ENCODE results near the gene MRPL55. TPM values are rescaled to one million over a fixed set of nuclear protein-coding genes. Genes with fewer than 3 reads are reported as not detected.

MRPL55 gene
- total RNA-seq, 1 experiment from 2014 or later, result 57.1 TPM

DNA sequence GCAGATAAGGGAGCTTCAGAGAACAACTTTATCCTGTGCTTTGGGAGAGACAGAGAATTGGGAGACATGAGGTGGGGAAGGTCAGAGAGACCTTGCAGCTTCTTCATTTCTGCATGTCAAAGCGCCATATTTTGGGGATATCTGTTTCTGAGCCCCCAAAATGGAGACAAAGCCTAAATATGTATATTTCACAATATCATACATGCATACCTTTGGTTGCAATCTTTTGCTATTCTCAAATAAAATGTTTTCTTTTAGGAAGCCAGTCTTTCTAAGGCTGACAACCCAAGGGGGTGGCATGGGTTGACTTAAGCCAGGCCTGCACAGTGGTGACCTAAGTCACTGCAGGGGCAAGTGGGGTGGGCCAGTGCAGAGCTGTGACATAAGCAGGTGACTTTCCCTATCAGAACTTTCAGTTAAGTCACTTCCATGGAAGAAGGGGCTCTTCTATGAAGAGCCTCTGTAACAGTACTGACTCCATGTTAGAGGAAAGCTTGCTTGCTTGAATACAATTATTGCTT, 13.9 kb upstream of the MRPL55 start:
- RAD21 ChIA-PET (ENCODE audit: low non-redundant PET in 1 of 2, low total read pairs in 2 of 2, uncharacterized antibody in 2 of 2, unreplicated experiment in 2 of 2), result no interaction called here
- POLR2A ChIA-PET, result no interaction called here
- CTCF ChIA-PET, result no interaction called here
- H3K4me2 ChIP-seq (ENCODE audit: low read length), result no peak overlapping the region
- no peaks in the 10 kb centered on the region for H3K79me2 ChIP-seq (ENCODE audit: insufficient read depth, low read length)
- H3K9me3 ChIP-seq (ENCODE audit: control insufficient read depth in 1 of 2, insufficient read depth in 1 of 2, low read depth in 1 of 2, low read length in 2 of 2), result no peaks in the 10 kb centered on the region; a peak in 1 of 4 replicates
- no peaks in the 10 kb centered on the region for H4K20me1 ChIP-seq (ENCODE audit: insufficient read depth)
- peak; percentile 40; the same call in 1 of the 2 replicates for ATAC-seq
- no peak overlapping the region for H3K27ac ChIP-seq (ENCODE audit: low read depth, low read length)
- no TSS peak for BruUV-seq (replicated peaks)
- H3K9me2 ChIP-seq (ENCODE audit: insufficient read depth), result no peaks in the 10 kb centered on the region
- no peaks in the 10 kb centered on the region for H3K36me3 ChIP-seq (ENCODE audit: control insufficient read depth in 1 of 2, insufficient read depth in 2 of 2, low read length in 2 of 2)
- H3K27me3 ChIP-seq (ENCODE audit: insufficient read depth, low read length), result no peaks in the 10 kb centered on the region
- DNase-seq (ENCODE audit: low read depth, low spot score), result no peak
- TF ChIP-seq EGR1 (IDR thresholded peaks at IDR 0.05; ENCODE audit: low read depth) (no peak), ZFX (IDR thresholded peaks at IDR 0.05) (no peak)
- TF ChIP-seq, protein P1, sequence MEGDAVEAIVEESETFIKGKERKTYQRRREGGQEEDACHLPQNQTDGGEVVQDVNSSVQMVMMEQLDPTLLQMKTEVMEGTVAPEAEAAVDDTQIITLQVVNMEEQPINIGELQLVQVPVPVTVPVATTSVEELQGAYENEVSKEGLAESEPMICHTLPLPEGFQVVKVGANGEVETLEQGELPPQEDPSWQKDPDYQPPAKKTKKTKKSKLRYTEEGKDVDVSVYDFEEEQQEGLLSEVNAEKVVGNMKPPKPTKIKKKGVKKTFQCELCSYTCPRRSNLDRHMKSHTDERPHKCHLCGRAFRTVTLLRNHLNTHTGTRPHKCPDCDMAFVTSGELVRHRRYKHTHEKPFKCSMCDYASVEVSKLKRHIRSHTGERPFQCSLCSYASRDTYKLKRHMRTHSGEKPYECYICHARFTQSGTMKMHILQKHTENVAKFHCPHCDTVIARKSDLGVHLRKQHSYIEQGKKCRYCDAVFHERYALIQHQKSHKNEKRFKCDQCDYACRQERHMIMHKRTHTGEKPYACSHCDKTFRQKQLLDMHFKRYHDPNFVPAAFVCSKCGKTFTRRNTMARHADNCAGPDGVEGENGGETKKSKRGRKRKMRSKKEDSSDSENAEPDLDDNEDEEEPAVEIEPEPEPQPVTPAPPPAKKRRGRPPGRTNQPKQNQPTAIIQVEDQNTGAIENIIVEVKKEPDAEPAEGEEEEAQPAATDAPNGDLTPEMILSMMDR (IDR thresholded peaks at IDR 0.05 in 2 of 3, conservative IDR thresholded peaks at IDR 0.05 in 1 of 3; ENCODE audit: borderline replicate concordance in 1 of 3, insufficient read depth in 1 of 3, low read depth in 2 of 3, low read length in 2 of 3), result 0 out of 6 replicates have a peak, but pooled peaks of 1 of the 3 experiments have one; percentile 18
- intact Hi-C loops (cut with micrococcal nuclease), result no loop called here
- H3K4me1 ChIP-seq (ENCODE audit: control insufficient read depth in 1 of 2, insufficient read depth in 2 of 2, low read length in 2 of 2), result no peaks in the 10 kb centered on the region
- no peak overlapping the region for H3K4me3 ChIP-seq (replicated peaks in 1 of 2; ENCODE audit: low read depth in 1 of 2, low read length in 2 of 2)
- H2AFZ ChIP-seq (ENCODE audit: low read depth, low read length, poor library complexity, severe bottlenecking), result no peak overlapping the region
- H3K9ac ChIP-seq (ENCODE audit: low read length), result no peak overlapping the region

- Histone ChIP-seq H3K4me3 (replicated peaks in 1 of 2; ENCODE audit: low read depth in 1 of 2, low read length in 2 of 2) (no peak overlapping the region), H3K4me2 (ENCODE audit: low read length) (no peak overlapping the region), H3K9me2 (ENCODE audit: insufficient read depth) (no peaks in the 10 kb centered on the region), H4K20me1 (ENCODE audit: insufficient read depth) (no peaks in the 10 kb centered on the region), H3K4me1 (ENCODE audit: control insufficient read depth in 1 of 2, insufficient read depth in 2 of 2, low read length in 2 of 2) (no peaks in the 10 kb centered on the region), H3K27me3 (ENCODE audit: insufficient read depth, low read length) (no peaks in the 10 kb centered on the region), H3K9ac (ENCODE audit: low read length) (no peak overlapping the region), H3K27ac (ENCODE audit: low read depth, low read length) (no peak overlapping the region), H3K79me2 (ENCODE audit: insufficient read depth, low read length) (no peaks in the 10 kb centered on the region), H3K36me3 (ENCODE audit: control insufficient read depth in 1 of 2, insufficient read depth in 2 of 2, low read length in 2 of 2) (no peaks in the 10 kb centered on the region), H2AFZ (ENCODE audit: low read depth, low read length, poor library complexity, severe bottlenecking) (no peak overlapping the region), H3K9me3 (ENCODE audit: control insufficient read depth in 1 of 2, insufficient read depth in 1 of 2, low read depth in 1 of 2, low read length in 2 of 2) (peaks cover 0 to 5% of the 10 kb centered on the region in 2 experiments; a peak in 2 of 4 replicates)
- ATAC-seq, result no peak
- POLR2A ChIA-PET, result no interaction called here
- CTCF ChIA-PET, result interaction anchor here (2.5 kb wide), 1 partner anchor 10 kb away, joined by 8 read pairs; no protein-coding TSS in a partner anchor
- BruUV-seq (replicated peaks), result no TSS peak
- RAD21 ChIA-PET (ENCODE audit: low non-redundant PET in 1 of 2, low total read pairs in 2 of 2, uncharacterized antibody in 2 of 2, unreplicated experiment in 2 of 2), result no interaction called here
- DNase-seq (ENCODE audit: low read depth, low spot score), result no peak
- intact Hi-C loops (cut with micrococcal nuclease), result no loop called here
- TF ChIP-seq POLR2AphosphoS5 (IDR thresholded peaks at IDR 0.05; ENCODE audit: low read depth, low read length), result no peak
- TF ChIP-seq EZH2phosphoT487 (IDR thresholded peaks at IDR 0.05; ENCODE audit: borderline replicate concordance), result no peak
- no peak for TF ChIP-seq ELF1 (IDR thresholded peaks at IDR 0.05; ENCODE audit: borderline replicate concordance, low read depth)
- TF ChIP-seq, protein P2, sequence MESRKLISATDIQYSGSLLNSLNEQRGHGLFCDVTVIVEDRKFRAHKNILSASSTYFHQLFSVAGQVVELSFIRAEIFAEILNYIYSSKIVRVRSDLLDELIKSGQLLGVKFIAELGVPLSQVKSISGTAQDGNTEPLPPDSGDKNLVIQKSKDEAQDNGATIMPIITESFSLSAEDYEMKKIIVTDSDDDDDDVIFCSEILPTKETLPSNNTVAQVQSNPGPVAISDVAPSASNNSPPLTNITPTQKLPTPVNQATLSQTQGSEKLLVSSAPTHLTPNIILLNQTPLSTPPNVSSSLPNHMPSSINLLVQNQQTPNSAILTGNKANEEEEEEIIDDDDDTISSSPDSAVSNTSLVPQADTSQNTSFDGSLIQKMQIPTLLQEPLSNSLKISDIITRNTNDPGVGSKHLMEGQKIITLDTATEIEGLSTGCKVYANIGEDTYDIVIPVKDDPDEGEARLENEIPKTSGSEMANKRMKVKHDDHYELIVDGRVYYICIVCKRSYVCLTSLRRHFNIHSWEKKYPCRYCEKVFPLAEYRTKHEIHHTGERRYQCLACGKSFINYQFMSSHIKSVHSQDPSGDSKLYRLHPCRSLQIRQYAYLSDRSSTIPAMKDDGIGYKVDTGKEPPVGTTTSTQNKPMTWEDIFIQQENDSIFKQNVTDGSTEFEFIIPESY (IDR thresholded peaks at IDR 0.05; ENCODE audit: extremely low read depth, insufficient replicate concordance, low read length), result no peak
Measured at GRCh38 chr1:228120857-228121489, 11.9 kb upstream of the MRPL55 start.

All from HCT116 (cell line).